K562 (cell line): Measurements from ENCODE around the gene M6PR. TPM values are rescaled to one million over a fixed set of nuclear protein-coding genes. Genes with fewer than 3 reads are reported as not detected.

ENCODE experiments used
- ATAC-seq: fragments of 200-7000 bp; cut with Tn5 transposase; 3 replicates; pipeline ENCODE4 v1.9.1; 2020; ENCODE audit warnings: moderate library complexity
- BruUV-seq: library from RNA; stranded (reverse); fragments of 400-500 nt; replicated peaks from 2 replicates; lab custom pipeline; 2021; lab: Mats Ljungman, UMichigan
- CTCF ChIA-PET: fragments of 300-600 bp; formaldehyde crosslinking; extraction: SDS; loops from one replicate; lab custom pipeline; 2021; ENCODE audit warnings: low intra/inter-chr PET ratio; lab: Yijun Ruan, JAX
- POLR2A ChIA-PET: fragments of 300-600, 350-650 bp; sonication (Branson Sonifier 250); formaldehyde crosslinking; extraction: SDS; loops from one replicate; lab custom pipeline; 2021; ENCODE audit warnings: antibody characterized with exemption, inconsistent platforms; lab: Yijun Ruan, JAX
- DNase-seq, 4 experiments: peaks; one replicate each; pipeline versions ENCODE4 v3.0.0 to v3.0.0-alpha.2; 2011 to 2018; ENCODE audit warnings: low spot score in 3 of 4, mixed read lengths in 3 of 4; ENCODE audit errors: extremely low read depth in 1 of 4
- FAIRE-seq: peaks from 2 replicates; lab custom pipeline; 2011; peaks lifted over from hg19 to GRCh38; lab: Jason Lieb, UNC
- H2AFZ ChIP-seq: 2 replicates; pipeline ENCODE4 v1.6.0; 2011; ENCODE audit warnings: low read depth, low read length, control low read depth, inconsistent platforms
- H3K27ac ChIP-seq: fragments of 200-600 bp; 3 replicates; pipeline ENCODE4 v1.8.0; 2011; ENCODE audit warnings: low read depth, mild to moderate bottlenecking, control low read depth, inconsistent platforms, low read length, moderate library complexity, mixed read lengths; ENCODE audit errors: extremely low read depth
- H3K27me3 ChIP-seq, 2 experiments: fragments of 300-600 bp in 1 of 2; 2 replicates in 1 of 2; 3 replicates in 1 of 2; pipeline versions ENCODE4 v1.6.0 to v1.8.0; 2011; ENCODE audit warnings: inconsistent platforms in 2 of 2, low read length in 2 of 2, mild to moderate bottlenecking in 1 of 2, mixed read lengths in 1 of 2, moderate library complexity in 1 of 2; ENCODE audit not compliant: control insufficient read depth in 2 of 2, insufficient read depth in 2 of 2
- H3K36me3 ChIP-seq: fragments of 300-600 bp; 3 replicates; pipeline ENCODE4 v1.8.0; 2011; ENCODE audit warnings: mild to moderate bottlenecking, low read length, inconsistent platforms; ENCODE audit not compliant: control insufficient read depth, insufficient read depth
- H3K4me1 ChIP-seq, 2 experiments: fragments of 200-600 bp in 1 of 2; replicated peaks in 1 of 2; 2 replicates in 1 of 2; 3 replicates in 1 of 2; pipeline versions ENCODE4 v1.5.1 to v1.8.0; 2011; ENCODE audit warnings: inconsistent platforms in 2 of 2, low read length in 2 of 2, mild to moderate bottlenecking in 1 of 2, mixed read lengths in 1 of 2, moderate library complexity in 1 of 2; ENCODE audit not compliant: control insufficient read depth in 2 of 2, insufficient read depth in 2 of 2
- H3K4me2 ChIP-seq: 2 replicates; pipeline ENCODE4 v1.6.1; 2011; ENCODE audit warnings: low read length, control low read depth, inconsistent platforms, mixed read lengths; ENCODE audit not compliant: insufficient read depth
- H3K4me3 ChIP-seq: fragments of 200-600 bp; sonication (generic), shearing (Covaris generic); 2 replicates; pipeline ENCODE4 v1.5.1; 2016; ENCODE audit warnings: control low read depth, inconsistent platforms
- H3K79me2 ChIP-seq: fragments of 200-600 bp; 3 replicates; pipeline ENCODE4 v1.8.0; 2011; ENCODE audit warnings: low read length, inconsistent platforms; ENCODE audit not compliant: control insufficient read depth, insufficient read depth
- H3K9ac ChIP-seq, 2 experiments: 2 replicates each; pipeline versions ENCODE4 v1.6.0 to v1.6.1; 2011; ENCODE audit warnings: low read depth in 2 of 2, low read length in 2 of 2, control low read depth in 1 of 2, inconsistent platforms in 1 of 2, mild to moderate bottlenecking in 1 of 2, mixed read lengths in 1 of 2; ENCODE audit not compliant: insufficient read depth in 1 of 2
- H3K9me1 ChIP-seq: one replicate; pipeline ENCODE4 v1.6.0; 2011; ENCODE audit warnings: inconsistent platforms, mild to moderate bottlenecking, low read length, moderate library complexity; ENCODE audit not compliant: control insufficient read depth, insufficient read depth
- H3K9me3 ChIP-seq: replicated peaks from 2 replicates; pipeline ENCODE4 v1.5.1; 2011; ENCODE audit warnings: low read depth, low read length, inconsistent platforms; ENCODE audit not compliant: control insufficient read depth, insufficient read depth
- H4K20me1 ChIP-seq: replicated peaks from 2 replicates; pipeline ENCODE4 v1.6.1; 2011; ENCODE audit warnings: low read length, inconsistent platforms, mixed read lengths; ENCODE audit not compliant: control insufficient read depth, insufficient read depth
- ATF7 ChIP-seq: fragments of 450-650 bp; IDR thresholded peaks from 2 replicates; pipeline ENCODE4 v1.7.1; 2014; ENCODE audit warnings: mild to moderate bottlenecking, moderate library complexity
- COPS2 ChIP-seq: fragments of 450-650 bp; conservative IDR thresholded peaks from 2 replicates; pipeline ENCODE4 v1.6.1; 2016; ENCODE audit warnings: mild to moderate bottlenecking, moderate library complexity
- ETS1 ChIP-seq: conservative IDR thresholded peaks from 2 replicates; pipeline ENCODE4 v1.6.1; 2011; ENCODE audit warnings: low read depth, mild to moderate bottlenecking, low read length; ENCODE audit not compliant: control insufficient read depth
- MNT ChIP-seq, 2 experiments: fragments of 450-650 bp; conservative IDR thresholded peaks; 2 replicates each; pipeline ENCODE4 v1.6.1; 2017; ENCODE audit warnings: mild to moderate bottlenecking in 2 of 2, moderate library complexity in 2 of 2
- TEAD1 ChIP-seq, 2 experiments: fragments of 450-650 bp in 1 of 2; sonication (generic) in 1 of 2; formaldehyde crosslinking; IDR thresholded peaks; 2 replicates each; pipeline versions ENCODE4 v1.4.0 to v1.8.0; 2020 to 2022; ENCODE audit warnings: mild to moderate bottlenecking in 2 of 2, missing genetic modification reagents in 1 of 2
- YY1 ChIP-seq, 3 experiments: IDR thresholded peaks; 2 replicates each; pipeline ENCODE4 v1.6.1; 2011; ENCODE audit warnings: low read length in 2 of 3, mild to moderate bottlenecking in 2 of 3, moderate library complexity in 2 of 3, borderline replicate concordance in 1 of 3, control low read depth in 1 of 3, low read depth in 1 of 3; ENCODE audit not compliant: insufficient read depth in 3 of 3, insufficient replicate concordance in 2 of 3, control insufficient read depth in 1 of 3, insufficient read length in 1 of 3; ENCODE audit errors: extremely low read depth in 1 of 3
- ZNF408 ChIP-seq: fragments of 250-450 bp; sonication (Bioruptor Pico); IDR thresholded peaks from 2 replicates; pipeline ENCODE4 v1.4.0; 2020; ENCODE audit warnings: low read depth, mild to moderate bottlenecking, moderate library complexity
- ZNF717 ChIP-seq: fragments of 250-450 bp; sonication (Bioruptor Pico); IDR thresholded peaks from 2 replicates; pipeline ENCODE4 v1.5.0; 2021
- WGBS: fragments of 100-300 bp; shearing (Covaris generic); methylation state at CpG from one replicate; pipeline ENCODE4 v1.1.6; 2016; ENCODE audit warnings: low coverage, mixed read lengths; ENCODE audit not compliant: insufficient coverage; ENCODE audit errors: missing lambda C conversion rate; 5-methylcytosine and 5-hydroxymethylcytosine counted together
- in situ Hi-C: fragments of 300-500 bp; cut with MboI; formaldehyde crosslinking; loops from 4 replicates; pipeline ENCODE4 v1.15.0; 2018; ENCODE audit warnings: inconsistent platforms, mixed read lengths
- intact Hi-C: fragments of 100-400 bp; cut with micrococcal nuclease; formaldehyde crosslinking; loops from 2 replicates; pipeline ENCODE4 v1.14.2; 2022
- polyA plus RNA-seq, 8 experiments: library from polyadenylated mRNA; depleted of rRNA in 4 of 8; stranded (reverse) in 5 of 8; unstranded in 3 of 8; fragments of >200 nt; fragmentation: Nextera tagmentation in 2 of 8; fragmentation: Illumina TruSeq in 1 of 8; extraction: Ambion mirVana in 2 of 8; extraction: Trizol in 1 of 8; gene quantifications; 2 replicates each; pipeline versions ENCODE4 v1.2.1 to v1.2.3, GENCODE V29; 2011 to 2014; ENCODE audit warnings: inconsistent platforms in 1 of 8, missing spikeins in 1 of 8
- total RNA-seq, 7 experiments: library from RNA; depleted of rRNA in 6 of 7; stranded (reverse); fragments of >200 nt in 6 of 7; fragmentation: Illumina TruSeq in 2 of 7; extraction: Trizol in 2 of 7; gene quantifications; 2 replicates each; pipeline versions ENCODE4 v1.2.1 to v1.2.3, GENCODE V29; 2011 to 2021; ENCODE audit warnings: low replicate concordance in 1 of 7

The M6PR gene
- total and polyA plus RNA-seq, 9 of the 15 experiments (the other 6 are each of a cell fraction or from before 2014, with no cell fraction given), result 78.6 to 159 (median 112) TPM

- in situ Hi-C loops, result no loop called here
- Histone ChIP-seq H3K27ac (no peak overlapping the region), H2AFZ (no peak overlapping the region), H3K9ac (no peak overlapping the region), H4K20me1 (no peaks in the 10 kb centered on the region), H3K27me3 (no peaks in the 10 kb centered on the region), H3K4me1 (no peaks in the 10 kb centered on the region; a peak in 1 of 5 replicates), H3K4me3 (no peak overlapping the region), H3K9me3 (no peaks in the 10 kb centered on the region), H3K79me2 (no peaks in the 10 kb centered on the region), H3K9me1 (no peaks in the 10 kb centered on the region), H3K4me2 (no peak overlapping the region), H3K36me3 (no peaks in the 10 kb centered on the region)
- intact Hi-C loops, result no loop called here
- CTCF ChIA-PET, result interaction anchor here (0.9 kb wide), 1 partner anchor 223 kb away, joined by 3 read pairs; no protein-coding TSS in a partner anchor
- POLR2A ChIA-PET, result no interaction called here
- DNase-seq (no peak), ATAC-seq (no peak), FAIRE-seq (no peak)
- no TSS peak for BruUV-seq
- TF ChIP-seq ZNF717 (no peak), COPS2 (no peak), TEAD1 (CRISPR knock-in tag; IDR thresholded peaks at IDR 0.05) (no peak), MNT (conservative IDR thresholded peaks at IDR 0.05) (no peak)
Observed at GRCh38 chr12:8904665-8905064, 44.8 kb downstream of the M6PR start.

DNA sequence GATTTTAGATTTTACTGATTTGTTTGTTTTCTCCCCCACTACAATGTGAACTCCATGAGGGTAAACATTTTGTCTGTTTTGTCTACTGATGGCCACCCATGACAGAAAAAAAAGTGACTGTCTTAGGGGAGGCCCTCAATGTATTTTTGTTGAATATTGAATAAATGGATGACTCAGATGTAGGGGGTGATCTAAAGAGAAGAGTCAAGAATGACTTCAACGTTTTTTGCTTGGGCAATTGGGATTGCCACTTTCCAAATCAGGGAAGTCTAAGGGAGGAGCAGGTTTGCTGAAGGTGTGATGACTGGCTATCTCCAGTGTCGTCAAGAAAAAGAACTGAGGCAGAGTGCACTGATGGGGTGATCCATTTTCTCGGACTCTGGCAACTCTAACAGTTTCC lies 45.8 kb downstream of the M6PR start:
- ATAC-seq, result no peak
- no peaks in the 10 kb centered on the region for H4K20me1 ChIP-seq
- H3K4me2 ChIP-seq, result no peak overlapping the region
- intact Hi-C loops, result no loop called here
- FAIRE-seq, result no peak
- no peaks in the 10 kb centered on the region for H3K9me1 ChIP-seq
- H3K79me2 ChIP-seq, result no peaks in the 10 kb centered on the region
- H3K9ac ChIP-seq, result no peak overlapping the region
- no peaks in the 10 kb centered on the region for H3K27me3 ChIP-seq
- no peak overlapping the region for H3K27ac ChIP-seq
- no peaks in the 10 kb centered on the region; a peak in 1 of 5 replicates for H3K4me1 ChIP-seq
- CTCF ChIA-PET, result interaction anchor here (0.9 kb wide), 1 partner anchor 222 kb away, joined by 3 read pairs; no protein-coding TSS in a partner anchor
- H2AFZ ChIP-seq, result no peak overlapping the region
- TF ChIP-seq ZNF408 (CRISPR knock-in tag) (no peak), ATF7 (no peak), YY1 (IDR thresholded peaks at IDR 0.05; ENCODE audit: borderline replicate concordance in 1 of 3, control insufficient read depth in 1 of 3, extremely low read depth in 1 of 3, insufficient read depth in 3 of 3, insufficient read length in 1 of 3, insufficient replicate concordance in 2 of 3, low read depth in 1 of 3, low read length in 2 of 3) (no peak), ETS1 (no peak)
- H3K4me3 ChIP-seq, result no peak overlapping the region
- 7% methylated on average over 3 of the region's 3 CpGs for WGBS
- in situ Hi-C loops, result no loop called here
- BruUV-seq, result no TSS peak
- DNase-seq, result no peak
- no peaks in the 10 kb centered on the region for H3K9me3 ChIP-seq
- POLR2A ChIA-PET, result no interaction called here
- H3K36me3 ChIP-seq, result no peaks in the 10 kb centered on the region
